GM18519 (cell line): ENCODE measurements around the gene DIO3.

Experiments used
- ATAC-seq: cut with Tn5 transposase; IDR thresholded peaks from one replicate; pipeline ENCODE4 v1.9.1; 2021; ENCODE audit warnings: mild to moderate bottlenecking, moderate library complexity; ENCODE audit not compliant: unreplicated experiment, low FRiP score

DIO3 gene

GRCh38 chr14:101561145-101561896, at the start of gene DIO3:
DIO3 (plus strand) TSS chr14:101561495.
- ATAC-seq = no peak

GRCh38 chr14:101511620-101512375, 49.5 kb upstream of the DIO3 start:
- no peak for ATAC-seq

GRCh38 chr14:101512376-101512695, 49.0 kb upstream of the DIO3 start:
- no peak for ATAC-seq

- ATAC-seq = no peak
Observed at GRCh38 chr14:101514136-101514535, 47.2 kb upstream of the DIO3 start.

GRCh38 chr14:101516401-101516800, 44.9 kb upstream of the DIO3 start:
- no peak for ATAC-seq

GRCh38 chr14:101518611-101519473, 42.5 kb upstream of the DIO3 start:
- no peak for ATAC-seq

GRCh38 chr14:101520621-101521472, 40.4 kb upstream of the DIO3 start:
- no peak for ATAC-seq

- no peak for ATAC-seq
Observed at GRCh38 chr14:101521473-101521915, 39.8 kb upstream of the DIO3 start.

GRCh38 chr14:101521978-101522377, 39.3 kb upstream of the DIO3 start:
- no peak for ATAC-seq

- ATAC-seq = no peak
Observed at GRCh38 chr14:101525640-101526527, 35.4 kb upstream of the DIO3 start.

GRCh38 chr14:101527987-101528386, 33.3 kb upstream of the DIO3 start:
- ATAC-seq = no peak

- ATAC-seq = no peak
Observed at GRCh38 chr14:101529079-101529478, 32.2 kb upstream of the DIO3 start.

GRCh38 chr14:101534198-101534597, 27.1 kb upstream of the DIO3 start:
- ATAC-seq = no peak

- ATAC-seq = no peak
Observed at GRCh38 chr14:101535232-101535631, 26.1 kb upstream of the DIO3 start.

- ATAC-seq = no peak
Observed at GRCh38 chr14:101535701-101536207, 25.5 kb upstream of the DIO3 start.

- no peak for ATAC-seq
Observed at GRCh38 chr14:101537286-101537685, 24.0 kb upstream of the DIO3 start.

GRCh38 chr14:101538878-101539277, 22.4 kb upstream of the DIO3 start:
- ATAC-seq = no peak

GRCh38 chr14:101539880-101540279, 21.4 kb upstream of the DIO3 start:
- ATAC-seq = no peak
